Measurements from ENCODE around the gene LARGE1.
"Not testable (repeated sequence)": the region's sequence is repeated elsewhere in the genome, so short reads cannot be mapped to it uniquely, and the experiment has no call there.

LARGE1 gene

DNA sequence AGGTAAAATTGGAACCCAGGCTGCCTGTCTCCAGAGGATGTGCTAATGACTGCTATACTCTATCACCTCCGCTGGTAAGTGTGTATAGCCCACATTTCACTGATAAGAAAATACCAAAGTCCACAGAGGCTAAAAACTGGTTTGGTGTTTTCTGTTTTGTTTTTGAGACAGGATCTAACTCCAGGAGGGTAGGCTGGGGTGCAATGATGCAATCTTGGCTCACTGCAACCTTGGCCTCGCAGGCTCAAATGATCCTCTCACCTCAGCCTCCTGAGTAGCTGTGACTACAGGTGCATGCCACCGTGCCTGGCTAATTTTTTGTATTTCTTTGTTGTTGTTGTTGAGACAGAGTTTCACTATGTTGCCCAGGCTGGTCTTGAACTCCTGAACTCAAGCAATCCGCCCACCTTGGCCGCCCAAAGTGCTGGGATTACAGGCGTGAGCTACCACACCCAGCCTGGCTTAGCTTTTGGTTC lies 409.8 kb downstream of the LARGE1 start:
- DNase-seq: no peak

DNA sequence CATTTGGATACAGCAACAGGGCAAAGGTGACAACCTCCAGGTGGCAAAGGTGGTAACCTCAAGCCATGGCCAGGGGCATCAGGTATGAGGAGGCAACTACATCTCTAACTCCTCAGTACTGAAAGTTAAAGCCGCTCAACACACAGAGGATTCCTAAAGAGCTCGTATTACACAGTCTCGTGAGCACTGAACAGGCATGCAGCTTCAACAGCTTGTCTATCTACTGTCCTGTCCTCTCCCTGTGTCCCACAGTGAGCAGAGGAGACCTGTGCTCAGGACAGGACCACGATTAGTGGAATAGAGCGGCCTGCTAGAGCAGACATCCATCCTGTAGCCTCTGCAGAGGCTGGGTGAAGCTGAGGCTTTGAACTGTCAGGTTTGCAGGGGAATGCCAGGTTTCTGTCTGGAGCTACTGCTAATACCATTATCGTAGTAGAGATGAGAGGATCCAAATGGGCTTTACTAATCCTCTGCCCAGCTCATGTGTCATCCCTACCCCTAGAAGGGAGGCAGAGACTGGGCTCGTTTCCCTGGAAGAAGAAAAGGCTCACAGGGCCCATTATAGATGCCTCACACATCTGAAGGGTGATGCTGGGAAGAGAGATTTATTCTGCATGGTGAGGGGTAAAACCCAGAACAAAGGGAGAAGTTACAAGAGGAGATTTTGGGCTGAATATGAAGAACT lies 415.2 kb downstream of the LARGE1 start:
- DNase-seq: no peak

DNA sequence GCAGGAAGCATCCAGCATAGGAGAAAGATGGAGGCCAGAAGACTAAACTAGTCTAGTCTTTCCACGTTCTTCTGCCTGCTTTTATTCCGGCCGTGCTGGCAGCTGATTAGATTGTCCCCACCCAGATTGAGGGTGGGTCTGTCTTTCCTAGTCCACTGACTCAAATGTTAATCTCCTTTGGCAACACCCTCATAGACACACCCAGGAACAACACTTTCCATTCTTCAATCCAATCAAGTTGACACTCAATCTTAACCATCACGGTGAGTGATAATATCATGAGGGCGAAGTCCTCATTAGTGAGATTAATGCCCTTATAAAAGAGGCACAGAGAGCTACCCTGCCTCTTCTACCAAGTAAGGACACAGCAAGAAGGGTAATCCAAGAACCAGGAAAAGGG lies 424.2 kb downstream of the LARGE1 start:
- no peak for DNase-seq

DNA sequence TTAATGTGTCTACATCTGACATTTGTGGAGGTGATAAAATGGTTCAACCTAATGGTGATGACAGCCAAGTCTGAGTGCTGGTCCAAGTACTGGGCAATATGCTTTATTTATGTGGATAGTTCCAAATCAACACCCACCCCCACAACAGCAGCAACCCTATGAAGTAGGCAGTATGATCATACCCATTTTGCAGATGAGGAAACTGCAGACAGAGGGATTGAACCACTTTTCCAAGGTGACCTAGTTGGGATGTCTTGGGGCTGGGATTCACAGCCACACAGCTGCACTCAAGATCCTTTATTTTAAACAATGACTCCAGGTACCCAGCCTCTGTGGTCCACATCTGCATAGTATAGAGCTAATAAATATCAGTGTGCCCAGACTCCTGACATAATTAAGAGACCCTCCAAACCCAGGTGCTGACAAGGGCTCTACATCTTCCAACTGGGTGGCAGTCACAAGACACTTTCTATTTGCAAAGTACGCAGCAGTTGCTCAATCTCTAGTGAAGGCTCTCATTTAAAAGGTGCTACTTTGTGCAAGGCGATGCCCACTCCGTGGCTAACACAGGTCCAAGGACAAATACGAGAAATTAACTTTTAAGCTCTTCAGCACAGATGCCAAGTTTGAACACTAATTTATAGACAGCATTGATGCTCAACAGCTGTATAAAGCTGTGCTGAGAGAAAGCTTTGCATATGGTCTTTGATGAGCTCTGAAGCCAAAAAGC lies 426.6 kb downstream of the LARGE1 start:
- no peak for DNase-seq

DNA sequence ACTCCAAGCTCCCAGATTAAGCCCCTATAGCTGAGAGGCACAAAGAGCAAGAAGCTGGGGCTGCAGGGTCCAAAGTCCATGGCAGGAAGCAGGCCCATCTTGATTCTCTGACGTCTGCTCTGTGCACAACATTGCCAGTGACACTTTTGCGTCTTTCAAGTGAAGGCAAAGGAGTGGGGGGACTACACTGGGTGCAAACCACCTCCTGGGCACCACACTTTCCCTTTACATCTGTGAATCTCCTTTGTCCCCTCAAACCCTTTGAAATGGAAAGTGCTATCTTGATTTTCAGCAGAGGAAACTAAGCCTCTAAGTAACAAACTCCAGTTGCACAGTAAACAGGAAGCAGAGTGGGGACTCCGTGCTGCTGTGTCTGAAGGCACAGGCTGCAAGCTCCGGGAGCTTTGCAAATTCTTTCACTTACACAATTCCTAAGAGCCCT lies 428.0 kb downstream of the LARGE1 start:
- no peak for DNase-seq

DNA sequence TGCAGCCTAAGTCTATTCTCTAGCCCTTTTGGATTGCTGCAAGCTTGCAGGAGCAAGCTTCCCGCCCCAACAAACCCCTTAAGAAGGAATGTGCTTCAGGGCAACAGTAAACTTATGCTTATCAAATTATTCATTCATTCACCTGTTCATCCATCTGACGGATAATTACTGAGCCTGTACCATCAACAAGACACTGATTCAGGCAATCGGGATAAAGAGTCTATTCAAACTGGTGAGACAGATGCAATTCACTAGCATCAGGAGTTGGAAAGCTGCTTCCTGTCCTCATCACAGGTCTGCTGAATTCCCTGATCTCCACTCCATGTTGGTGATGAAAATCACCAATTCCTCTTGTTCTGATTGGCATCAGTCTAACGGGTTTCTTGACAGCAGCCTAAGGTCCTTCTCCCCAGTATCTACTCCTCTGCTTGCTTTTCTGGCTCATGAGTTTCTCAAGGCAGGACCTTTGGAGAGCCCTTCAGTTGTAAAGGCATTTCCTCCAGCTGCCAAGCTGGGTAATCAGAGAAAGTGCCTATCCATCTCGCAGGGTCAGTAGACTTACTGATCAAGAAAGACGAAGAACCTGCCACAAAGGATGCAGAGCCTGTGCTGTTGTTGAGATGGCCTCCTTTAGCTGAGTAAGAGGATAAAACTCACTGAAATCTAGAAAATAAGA lies 433.1 kb downstream of the LARGE1 start:
- DNase-seq: no peak

DNA sequence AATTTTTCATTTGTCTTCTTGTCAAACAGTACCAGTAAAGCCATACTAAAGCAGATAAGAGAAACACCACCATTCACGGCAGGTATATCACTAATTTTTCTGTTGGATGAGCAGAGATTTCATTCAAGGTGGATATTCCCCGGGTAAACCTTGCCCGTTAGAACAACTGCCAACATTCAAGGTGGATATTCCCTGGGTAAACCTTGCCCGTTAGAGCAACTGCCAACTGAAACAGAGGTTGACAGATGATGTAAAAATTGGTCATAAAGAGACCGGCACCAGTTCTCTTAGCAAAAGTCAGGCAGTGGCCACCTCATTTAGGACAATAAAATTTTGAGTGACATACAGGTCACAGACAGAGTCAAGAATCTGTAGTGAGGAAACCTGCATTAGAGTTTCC lies 438.7 kb downstream of the LARGE1 start:
- no peak for DNase-seq

DNA sequence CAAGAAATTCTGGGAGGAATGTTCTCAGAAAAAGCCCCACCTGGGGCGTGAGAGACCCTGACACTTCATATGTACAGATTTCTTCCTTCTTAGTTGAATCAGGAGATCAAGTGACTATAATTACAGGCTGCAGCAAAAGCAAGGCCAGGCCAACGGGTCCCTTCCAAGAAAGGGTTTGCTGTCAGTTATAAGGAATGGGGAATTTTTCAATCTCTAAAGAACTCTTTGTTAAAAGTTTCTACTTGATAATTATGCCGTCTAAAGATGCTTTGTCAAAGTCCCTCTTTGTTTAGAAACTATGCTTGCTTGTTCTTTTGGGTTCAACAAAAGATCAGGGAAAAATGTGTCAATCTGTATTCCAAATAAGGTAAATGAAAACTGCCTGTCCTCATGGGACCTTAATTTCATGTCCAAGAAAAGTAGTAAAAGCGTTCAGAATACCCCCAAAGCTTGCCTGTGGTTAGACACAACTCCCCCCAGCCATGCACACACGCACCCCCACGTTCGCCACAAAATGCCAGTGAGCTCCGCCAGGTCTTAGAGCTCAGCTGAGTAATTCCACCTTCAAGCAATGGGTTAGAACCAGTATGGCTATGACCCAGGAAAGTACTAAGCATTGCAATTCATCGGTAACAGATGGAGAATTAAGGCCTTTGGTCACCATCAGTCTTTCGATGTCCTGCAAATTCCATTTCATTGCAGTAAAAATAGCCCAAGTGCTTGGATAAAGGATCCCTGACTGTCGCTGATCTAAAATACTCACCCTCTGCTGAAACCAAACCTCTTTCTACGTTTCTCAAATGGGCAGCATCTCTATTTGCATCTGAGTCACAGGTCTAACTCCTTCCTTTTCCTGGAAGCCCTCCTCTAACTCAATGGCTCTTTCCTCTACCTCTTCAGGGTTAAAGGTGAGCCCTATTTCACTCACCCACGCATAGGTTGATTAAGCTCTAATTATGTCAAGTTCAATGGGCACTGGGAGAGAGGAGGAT lies 442.9 kb downstream of the LARGE1 start:
- no peak for DNase-seq

DNA sequence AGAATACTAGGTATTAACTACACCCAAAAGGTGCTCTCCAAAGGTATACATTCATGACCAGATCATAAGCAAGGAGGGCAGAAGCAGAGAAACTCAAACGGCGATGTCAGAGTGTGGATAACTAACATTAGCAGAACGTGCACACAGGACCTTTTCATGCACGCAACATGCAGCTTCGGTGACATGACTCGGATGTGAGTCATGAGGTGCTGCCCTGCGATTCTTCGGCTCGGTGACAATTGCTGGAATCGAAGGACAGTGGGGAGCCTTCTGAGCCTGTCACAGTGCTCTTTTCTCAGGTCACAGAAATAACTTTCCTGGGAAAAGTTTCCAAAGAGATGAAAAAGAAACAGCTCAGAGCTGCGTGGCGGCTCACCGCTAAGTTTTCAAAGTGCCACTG lies 443.6 kb downstream of the LARGE1 start:
- DNase-seq: no peak

DNA sequence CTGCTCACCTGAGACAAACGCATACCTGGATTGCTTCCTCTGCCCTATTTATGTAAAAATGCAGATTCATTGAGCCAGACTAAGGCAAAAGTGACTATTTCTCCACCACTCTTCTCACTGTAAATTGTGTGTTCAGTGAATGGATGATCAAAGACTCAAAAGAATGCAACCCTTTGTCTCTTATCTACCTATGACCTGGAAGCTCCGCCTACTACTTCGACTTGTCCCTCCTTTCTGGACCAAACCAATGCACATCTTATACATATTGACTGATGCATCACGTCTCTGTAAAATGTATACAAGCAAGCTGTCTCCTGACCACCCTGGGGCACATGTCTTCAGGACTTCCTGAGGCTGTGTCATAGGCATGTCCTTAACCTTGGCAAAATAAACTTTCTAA lies 444.1 kb downstream of the LARGE1 start:
- no peak for DNase-seq

DNA sequence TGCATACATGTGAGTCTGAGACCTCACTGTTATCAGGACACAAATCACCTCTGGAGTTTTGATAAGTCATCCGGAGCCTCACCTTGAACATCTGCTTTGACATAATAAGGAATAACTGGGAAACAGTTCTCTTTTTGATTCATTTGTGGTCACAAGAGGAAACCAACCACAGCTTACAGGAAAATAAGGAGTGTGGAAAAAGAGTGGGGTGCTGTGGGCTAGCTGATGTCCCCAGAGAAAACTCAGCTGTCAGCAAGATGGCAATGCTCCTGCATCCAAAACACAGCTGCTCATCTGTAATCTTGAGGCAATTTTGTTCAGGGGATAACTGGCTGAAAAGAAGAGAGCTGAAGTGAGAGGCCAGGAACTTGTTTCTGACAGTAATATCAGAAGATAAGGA lies 445.7 kb downstream of the LARGE1 start:
- no peak for DNase-seq

DNA sequence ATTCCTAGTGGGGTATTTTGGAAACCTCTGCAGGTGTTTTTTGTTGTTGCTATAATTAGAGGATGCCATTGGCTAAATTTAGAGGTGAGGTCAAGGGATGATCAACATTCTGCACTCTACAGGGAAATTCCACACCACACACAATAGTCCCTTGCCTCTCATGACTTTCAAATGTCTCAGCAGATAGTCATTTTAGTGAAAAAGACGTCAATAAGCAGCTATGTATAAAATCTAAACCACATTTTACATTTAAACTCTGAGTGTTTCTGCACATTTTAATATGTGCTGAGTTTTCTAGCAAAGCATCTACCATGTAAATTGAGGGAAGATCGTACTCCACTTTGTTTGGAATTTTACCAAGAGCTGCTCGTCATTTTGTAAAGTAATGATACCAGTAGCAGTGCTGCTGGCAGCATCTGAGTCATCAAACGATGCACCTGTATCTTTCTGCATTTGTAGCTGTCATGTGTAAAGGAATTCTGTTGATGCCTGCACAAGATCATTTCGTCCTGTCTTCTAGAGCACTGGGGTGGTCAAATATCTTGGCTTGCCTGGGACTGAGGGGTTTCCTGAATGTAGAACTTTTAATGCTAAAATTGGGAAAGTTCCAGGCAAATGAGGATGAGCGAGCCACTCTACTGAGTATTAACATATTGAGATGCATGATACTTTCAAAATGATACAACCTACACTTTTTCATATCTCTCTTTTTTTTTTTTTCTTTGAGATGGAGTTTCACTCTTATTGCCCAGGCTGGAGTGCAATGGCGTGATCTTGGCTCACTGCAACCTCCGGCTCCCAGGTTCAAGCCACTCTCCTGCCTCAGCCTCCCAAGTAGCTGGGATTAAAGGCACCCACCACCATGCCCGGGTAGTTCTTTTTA lies 447.6 kb downstream of the LARGE1 start:
- no peak for DNase-seq

DNA sequence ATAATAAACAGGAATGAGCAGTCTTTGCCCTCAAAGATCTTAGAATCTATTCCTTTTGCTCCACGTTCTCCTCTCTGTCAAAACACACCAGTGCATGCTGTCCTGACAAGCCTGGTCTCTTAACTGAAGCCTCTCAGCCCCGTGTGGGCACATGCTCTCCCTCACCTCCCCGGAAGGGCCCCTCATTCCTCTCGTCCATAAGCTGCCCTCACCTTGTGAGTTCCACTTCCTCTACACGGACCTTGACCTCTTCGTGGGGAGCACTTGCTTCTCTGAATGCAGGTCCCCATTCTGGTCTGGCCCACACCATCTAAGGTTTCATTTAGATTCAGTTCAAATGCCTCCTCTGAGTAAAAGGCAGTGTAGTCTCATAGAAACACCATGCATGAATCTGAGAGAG lies 449.8 kb downstream of the LARGE1 start:
- DNase-seq: no peak

DNA sequence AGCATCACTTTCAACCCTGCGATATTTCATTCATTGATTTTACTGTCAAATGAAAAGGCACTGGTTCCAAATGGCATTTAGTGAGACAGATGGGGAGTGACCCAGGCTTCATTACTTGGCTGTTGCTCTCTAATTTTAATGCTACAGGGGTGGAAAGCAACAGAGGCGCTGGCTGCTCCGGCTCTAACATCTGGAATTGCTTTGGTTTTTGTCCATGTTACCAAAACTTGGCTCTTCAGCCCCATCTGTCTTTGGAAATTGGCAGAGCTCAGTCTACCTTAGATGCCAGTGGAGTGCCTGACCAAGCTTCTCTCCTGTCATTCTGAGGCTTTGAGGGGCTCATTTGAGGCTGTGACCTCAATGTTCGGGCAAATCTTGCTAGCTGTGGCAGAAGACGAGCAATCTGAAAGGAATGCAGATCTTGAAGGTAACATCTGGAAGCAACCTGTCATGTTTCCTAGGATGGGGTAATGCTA lies 452.6 kb downstream of the LARGE1 start:
- no peak for DNase-seq

DNA sequence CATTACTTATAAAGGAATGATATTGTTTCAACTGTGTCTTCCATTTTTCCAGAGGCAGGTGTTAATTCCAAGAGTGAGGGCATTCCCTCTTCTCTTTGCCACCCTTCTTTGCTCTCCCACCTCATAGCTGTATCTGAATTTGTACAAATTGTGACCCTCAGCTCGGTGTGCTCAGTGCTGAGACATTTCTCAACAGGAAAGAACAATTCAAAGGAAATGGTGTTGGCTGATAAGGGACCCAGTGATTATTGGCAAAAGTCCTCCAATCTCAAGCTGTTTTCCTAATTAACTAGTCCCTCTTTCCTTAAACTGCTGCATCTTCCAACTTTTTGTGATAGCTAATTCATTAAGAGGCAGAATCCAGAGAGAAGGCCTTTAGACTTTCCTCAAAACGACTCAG lies 453.2 kb downstream of the LARGE1 start:
- DNase-seq: no peak

DNA sequence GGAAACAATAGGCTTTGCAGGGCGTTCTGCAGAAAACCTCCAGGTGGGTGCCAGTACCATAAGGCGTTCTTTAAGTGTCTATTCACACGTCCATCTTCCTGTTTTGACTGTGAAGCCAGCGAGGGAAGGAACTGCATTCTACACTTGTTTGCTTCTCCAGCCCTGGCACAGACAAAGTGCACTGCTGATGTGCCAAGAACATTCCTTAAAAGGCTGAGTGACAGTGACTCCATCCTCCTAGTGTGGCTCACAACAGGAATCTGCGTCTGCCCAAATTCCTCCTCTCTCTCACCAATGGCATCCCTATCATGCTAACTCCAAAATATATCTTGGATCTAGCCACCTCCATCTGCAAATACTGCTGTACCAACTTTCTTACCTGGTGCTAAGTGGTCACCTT lies 454.7 kb downstream of the LARGE1 start:
- no peak for DNase-seq

DNA sequence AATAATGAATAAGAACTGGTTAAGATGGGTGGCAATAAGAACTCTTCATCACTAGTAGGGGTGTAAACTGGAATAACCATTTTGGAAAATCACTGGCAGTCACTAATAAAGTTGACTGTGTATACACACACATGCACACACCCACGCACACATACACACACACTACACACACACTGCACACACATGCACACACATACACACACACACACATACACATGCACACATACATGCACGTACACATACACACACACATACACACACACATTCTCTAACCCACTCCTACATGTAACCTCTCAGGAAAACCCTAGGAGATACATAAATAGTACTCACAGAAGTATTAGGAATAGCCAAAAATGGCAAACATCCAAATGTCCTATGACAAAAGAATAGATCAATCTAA lies 455.6 kb downstream of the LARGE1 start:
- no peak for DNase-seq

DNA sequence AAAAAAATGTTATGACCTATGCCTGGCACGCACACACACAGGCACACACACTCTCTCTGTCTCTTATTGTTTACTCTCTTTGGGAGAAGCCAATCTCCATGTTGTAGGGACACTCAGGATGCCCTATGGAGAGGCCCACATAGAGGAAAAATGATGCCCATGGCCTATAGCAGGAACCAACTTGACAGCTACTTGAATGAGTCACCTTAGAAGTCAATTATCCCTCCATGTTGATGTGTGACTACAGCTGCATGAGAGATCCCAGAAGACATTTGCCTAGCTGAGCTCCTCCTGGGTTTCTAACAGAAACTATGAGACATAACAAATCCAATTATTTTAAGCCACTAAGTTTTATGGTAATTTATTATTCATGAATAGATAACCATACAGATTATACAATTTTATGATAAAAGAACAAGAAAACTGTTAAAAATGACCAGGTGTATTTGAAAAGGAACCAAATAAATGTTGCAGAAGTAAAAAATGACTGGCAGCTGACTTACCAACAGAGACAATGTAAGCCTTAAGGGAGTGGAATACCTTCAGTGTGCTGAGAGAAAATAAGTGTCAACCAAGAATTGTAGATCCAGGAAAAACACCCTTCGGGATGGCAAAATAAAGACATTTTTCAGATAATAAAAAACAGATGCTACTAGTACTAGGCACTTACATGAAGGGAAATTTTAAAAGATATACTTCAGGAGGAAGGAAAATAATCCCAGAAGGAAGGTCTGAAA lies 458.4 kb downstream of the LARGE1 start:
- no peak for DNase-seq

DNA sequence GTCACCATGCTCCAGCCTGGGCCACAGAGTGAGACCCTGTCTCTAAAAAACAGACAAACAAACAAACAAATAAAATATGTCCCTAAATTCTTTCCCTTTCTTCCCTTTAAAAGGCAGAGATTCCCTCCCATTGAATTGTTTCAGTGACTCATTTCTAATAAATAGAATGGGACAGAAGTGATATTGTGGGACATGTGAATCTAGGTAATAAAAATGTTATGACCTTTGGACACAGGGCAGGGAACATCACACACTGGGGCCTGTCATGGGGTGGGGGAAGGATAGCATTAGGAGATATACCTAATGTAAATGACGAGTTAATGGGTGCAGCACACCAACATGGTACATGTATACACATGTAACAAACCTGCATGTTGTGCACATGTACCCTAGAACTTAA lies 459.0 kb downstream of the LARGE1 start:
- DNase-seq: not testable (repeated sequence)

DNA sequence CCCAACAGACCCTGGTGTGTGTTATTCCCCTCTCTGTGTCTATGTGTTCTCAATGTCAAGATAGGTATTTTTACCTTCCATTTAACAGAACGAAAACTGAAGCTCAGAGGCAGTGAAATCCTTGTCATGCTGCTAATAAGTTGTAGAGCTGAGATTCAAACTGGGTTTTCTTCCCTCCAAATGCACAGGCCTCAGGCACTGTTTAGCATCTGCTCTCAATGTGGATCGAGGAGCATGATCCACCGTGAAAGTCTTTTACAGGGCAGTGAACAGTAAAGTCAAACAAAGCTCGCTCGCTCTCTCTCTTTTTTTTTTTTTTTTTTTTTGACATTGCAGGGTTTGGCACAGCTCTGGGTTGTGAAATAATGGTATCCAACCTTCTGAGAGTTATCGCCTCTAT lies 461.1 kb downstream of the LARGE1 start:
- DNase-seq: no peak

DNA sequence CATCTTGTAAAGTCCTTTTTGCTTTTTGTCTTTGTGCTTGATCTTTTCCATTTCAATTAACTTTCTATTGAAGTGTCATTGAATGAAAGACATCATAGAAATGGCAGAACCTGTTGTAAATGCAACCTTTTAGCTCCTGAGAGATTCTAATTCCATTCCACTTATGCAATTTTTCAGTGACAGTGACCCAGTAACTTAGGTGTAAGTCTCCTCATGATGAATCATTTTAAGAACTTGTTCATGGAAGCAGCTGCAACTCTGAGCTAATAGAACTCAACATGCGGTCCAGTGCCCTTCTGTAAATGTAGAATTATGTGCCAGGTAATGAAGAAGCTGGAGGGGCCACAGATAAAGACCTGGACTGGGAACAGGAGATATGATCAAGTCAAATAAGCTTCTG lies 463.8 kb downstream of the LARGE1 start:
- DNase-seq: no peak
